ENCODE data around the gene KRTAP20-2.

Gene KRTAP20-2

GRCh38 chr21:30638686-30639085 lies 3.7 kb downstream of the KRTAP20-2 start:
- Histone ChIP-seq H3K18ac (ENCODE audit: low read depth in 1 of 2, low read length in 2 of 2) (no peak overlapping the region), H3K9me3 (ENCODE audit: control insufficient read depth, low read length) (peaks cover 9% of the 10 kb centered on the region), H3K36me3 (ENCODE audit: control insufficient read depth in 1 of 2, insufficient read depth in 2 of 2, low read depth in 1 of 2, low read length in 2 of 2) (no peaks in the 10 kb centered on the region), H3K23ac (ENCODE audit: low read length in 2 of 2) (no peak overlapping the region), H3K4ac (ENCODE audit: low read depth in 1 of 2, low read length in 2 of 2) (no peak overlapping the region), H3K4me2 (ENCODE audit: low read length, poor library complexity, severe bottlenecking) (no peak overlapping the region), H3K9ac (ENCODE audit: low read length) (no peak overlapping the region), H3K27ac (ENCODE audit: low read length, poor library complexity, severe bottlenecking) (no peak overlapping the region), H3K4me1 (ENCODE audit: control insufficient read depth, insufficient read depth, low read depth, low read length) (no peaks in the 10 kb centered on the region), H3K4me3 (ENCODE audit: insufficient read depth in 1 of 2, low read depth in 1 of 2, low read length in 2 of 2) (no peak overlapping the region), H3K14ac (ENCODE audit: low read length in 2 of 2) (no peak overlapping the region), H2BK12ac (ENCODE audit: low read length in 2 of 2) (no peak overlapping the region), H4K91ac (ENCODE audit: low read length) (no peak overlapping the region), H4K8ac (ENCODE audit: low read length) (no peak overlapping the region), H2BK5ac (ENCODE audit: low read depth, low read length, poor library complexity, severe bottlenecking) (no peak overlapping the region), H2BK120ac (ENCODE audit: low read depth, low read length) (no peak overlapping the region), H2AFZ (ENCODE audit: low read depth, low read length) (no peak overlapping the region), H2BK15ac (ENCODE audit: low read depth, poor library complexity, severe bottlenecking) (no peak overlapping the region), H3K27me3 (ENCODE audit: control insufficient read depth in 1 of 2, insufficient read depth in 1 of 2, low read length in 2 of 2) (no peaks in the 10 kb centered on the region), H3K79me1 (replicated peaks; ENCODE audit: low read length, poor library complexity, severe bottlenecking) (no peaks in the 10 kb centered on the region), H2AK5ac (ENCODE audit: low read length, severe bottlenecking) (no peak overlapping the region)
- DNase-seq = no peak
- WGBS = 73% methylated on average over 2 of the region's 3 CpGs

GRCh38 chr21:30642564-30642963 lies 7.6 kb downstream of the KRTAP20-2 start, which contains the start of gene KRTAP20-3:
TSS of gene KRTAP20-3 (plus strand) at chr21:30642864.
- Histone ChIP-seq H2BK120ac (ENCODE audit: low read depth, low read length) (no peak within 1 kb of the TSS), H3K9ac (ENCODE audit: low read length) (no peak within 1 kb of the TSS), H3K27me3 (ENCODE audit: control insufficient read depth in 1 of 2, insufficient read depth in 1 of 2, low read length in 2 of 2) (no peaks in the 10 kb centered on the region), H3K27ac (ENCODE audit: low read length, poor library complexity, severe bottlenecking) (no peak within 1 kb of the TSS), H4K91ac (ENCODE audit: low read length) (no peak within 1 kb of the TSS), H3K23ac (ENCODE audit: low read length in 2 of 2) (no peak within 1 kb of the TSS), H2AFZ (ENCODE audit: low read depth, low read length) (no peak within 1 kb of the TSS), H4K8ac (ENCODE audit: low read length) (no peak within 1 kb of the TSS), H2AK5ac (ENCODE audit: low read length, severe bottlenecking) (no peak within 1 kb of the TSS), H3K36me3 (ENCODE audit: control insufficient read depth in 1 of 2, insufficient read depth in 2 of 2, low read depth in 1 of 2, low read length in 2 of 2) (no peaks in the 10 kb centered on the region), H3K9me3 (ENCODE audit: control insufficient read depth, low read length) (peaks cover 13% of the 10 kb centered on the region), H3K14ac (ENCODE audit: low read length in 2 of 2) (no peak within 1 kb of the TSS), H2BK5ac (ENCODE audit: low read depth, low read length, poor library complexity, severe bottlenecking) (no peak within 1 kb of the TSS), H2BK15ac (ENCODE audit: low read depth, poor library complexity, severe bottlenecking) (no peak within 1 kb of the TSS), H2BK12ac (ENCODE audit: low read length in 2 of 2) (no peak within 1 kb of the TSS), H3K4ac (ENCODE audit: low read depth in 1 of 2, low read length in 2 of 2) (no peak within 1 kb of the TSS), H3K79me1 (replicated peaks; ENCODE audit: low read length, poor library complexity, severe bottlenecking) (no peaks in the 10 kb centered on the region), H3K4me3 (ENCODE audit: insufficient read depth in 1 of 2, low read depth in 1 of 2, low read length in 2 of 2) (no peak within 1 kb of the TSS), H3K4me2 (ENCODE audit: low read length, poor library complexity, severe bottlenecking) (no peak within 1 kb of the TSS), H3K18ac (ENCODE audit: low read depth in 1 of 2, low read length in 2 of 2) (no peak within 1 kb of the TSS), H3K4me1 (ENCODE audit: control insufficient read depth, insufficient read depth, low read depth, low read length) (no peaks in the 10 kb centered on the region)
- no peak for DNase-seq
- WGBS = 94% methylated on average over 2 of the region's 2 CpGs

- no peak for DNase-seq
- Histone ChIP-seq H3K4me2 (ENCODE audit: low read length, poor library complexity, severe bottlenecking) (no peak overlapping the region), H4K91ac (ENCODE audit: low read length) (no peak overlapping the region), H3K4me3 (ENCODE audit: insufficient read depth in 1 of 2, low read depth in 1 of 2, low read length in 2 of 2) (no peak overlapping the region), H4K8ac (ENCODE audit: low read length) (no peak overlapping the region), H2BK12ac (ENCODE audit: low read length in 2 of 2) (no peak overlapping the region), H3K9ac (ENCODE audit: low read length) (no peak overlapping the region), H3K4me1 (ENCODE audit: control insufficient read depth, insufficient read depth, low read depth, low read length) (no peaks in the 10 kb centered on the region), H2BK5ac (ENCODE audit: low read depth, low read length, poor library complexity, severe bottlenecking) (no peak overlapping the region), H2BK120ac (ENCODE audit: low read depth, low read length) (no peak overlapping the region), H3K36me3 (ENCODE audit: control insufficient read depth in 1 of 2, insufficient read depth in 2 of 2, low read depth in 1 of 2, low read length in 2 of 2) (no peaks in the 10 kb centered on the region), H3K23ac (ENCODE audit: low read length in 2 of 2) (no peak overlapping the region), H3K79me1 (replicated peaks; ENCODE audit: low read length, poor library complexity, severe bottlenecking) (no peaks in the 10 kb centered on the region), H3K14ac (ENCODE audit: low read length in 2 of 2) (no peak overlapping the region), H2BK15ac (ENCODE audit: low read depth, poor library complexity, severe bottlenecking) (no peak overlapping the region), H3K27ac (ENCODE audit: low read length, poor library complexity, severe bottlenecking) (no peak overlapping the region), H2AFZ (ENCODE audit: low read depth, low read length) (no peak overlapping the region), H3K18ac (ENCODE audit: low read depth in 1 of 2, low read length in 2 of 2) (no peak overlapping the region), H2AK5ac (ENCODE audit: low read length, severe bottlenecking) (no peak overlapping the region), H3K27me3 (ENCODE audit: control insufficient read depth in 1 of 2, insufficient read depth in 1 of 2, low read length in 2 of 2) (no peaks in the 10 kb centered on the region), H3K4ac (ENCODE audit: low read depth in 1 of 2, low read length in 2 of 2) (no peak overlapping the region), H3K9me3 (ENCODE audit: control insufficient read depth, low read length) (peaks cover 13% of the 10 kb centered on the region)
- WGBS = no CpG with 5 or more reads among the region's 1 CpG
Measured at GRCh38 chr21:30646904-30647414, 12.0 kb downstream of the KRTAP20-2 start.

- no peak overlapping the region for H2BK12ac ChIP-seq (ENCODE audit: low read length in 2 of 2)
- no peaks in the 10 kb centered on the region for H3K27me3 ChIP-seq (ENCODE audit: control insufficient read depth in 1 of 2, insufficient read depth in 1 of 2, low read length in 2 of 2)
- no peak overlapping the region for H3K4ac ChIP-seq (ENCODE audit: low read depth in 1 of 2, low read length in 2 of 2)
- H3K4me2 ChIP-seq (ENCODE audit: low read length, poor library complexity, severe bottlenecking) = no peak overlapping the region
- no peak overlapping the region for H4K91ac ChIP-seq (ENCODE audit: low read length)
- DNase-seq = no peak
- no peak overlapping the region for H4K8ac ChIP-seq (ENCODE audit: low read length)
- peaks cover 4% of the 10 kb centered on the region for H3K9me3 ChIP-seq (ENCODE audit: control insufficient read depth, low read length)
- H3K79me1 ChIP-seq (replicated peaks; ENCODE audit: low read length, poor library complexity, severe bottlenecking) = no peaks in the 10 kb centered on the region
- no peak overlapping the region for H3K23ac ChIP-seq (ENCODE audit: low read length in 2 of 2)
- H2BK15ac ChIP-seq (ENCODE audit: low read depth, poor library complexity, severe bottlenecking) = no peak overlapping the region
- H3K18ac ChIP-seq (ENCODE audit: low read depth in 1 of 2, low read length in 2 of 2) = no peak overlapping the region
- no peak overlapping the region for H3K4me3 ChIP-seq (ENCODE audit: insufficient read depth in 1 of 2, low read depth in 1 of 2, low read length in 2 of 2)
- no peak overlapping the region for H3K9ac ChIP-seq (ENCODE audit: low read length)
- no peak overlapping the region for H2AFZ ChIP-seq (ENCODE audit: low read depth, low read length)
- H2BK120ac ChIP-seq (ENCODE audit: low read depth, low read length) = no peak overlapping the region
- H3K36me3 ChIP-seq (ENCODE audit: control insufficient read depth in 1 of 2, insufficient read depth in 2 of 2, low read depth in 1 of 2, low read length in 2 of 2) = no peaks in the 10 kb centered on the region
- no peak overlapping the region for H2BK5ac ChIP-seq (ENCODE audit: low read depth, low read length, poor library complexity, severe bottlenecking)
- no peak overlapping the region for H3K14ac ChIP-seq (ENCODE audit: low read length in 2 of 2)
- H2AK5ac ChIP-seq (ENCODE audit: low read length, severe bottlenecking) = no peak overlapping the region
- no peak overlapping the region for H3K27ac ChIP-seq (ENCODE audit: low read length, poor library complexity, severe bottlenecking)
- no peaks in the 10 kb centered on the region for H3K4me1 ChIP-seq (ENCODE audit: control insufficient read depth, insufficient read depth, low read depth, low read length)
Measured at GRCh38 chr21:30652891-30653290, 17.9 kb downstream of the KRTAP20-2 start.

Measured in mesenchymal stem cell (in vitro differentiated cells and primary cell).